Measurements from ENCODE around the gene ACBD6.
"Not testable (repeated sequence)": the region's sequence is repeated elsewhere in the genome, so short reads cannot be mapped to it uniquely, and the experiment has no call there.

The ACBD6 gene

DNA sequence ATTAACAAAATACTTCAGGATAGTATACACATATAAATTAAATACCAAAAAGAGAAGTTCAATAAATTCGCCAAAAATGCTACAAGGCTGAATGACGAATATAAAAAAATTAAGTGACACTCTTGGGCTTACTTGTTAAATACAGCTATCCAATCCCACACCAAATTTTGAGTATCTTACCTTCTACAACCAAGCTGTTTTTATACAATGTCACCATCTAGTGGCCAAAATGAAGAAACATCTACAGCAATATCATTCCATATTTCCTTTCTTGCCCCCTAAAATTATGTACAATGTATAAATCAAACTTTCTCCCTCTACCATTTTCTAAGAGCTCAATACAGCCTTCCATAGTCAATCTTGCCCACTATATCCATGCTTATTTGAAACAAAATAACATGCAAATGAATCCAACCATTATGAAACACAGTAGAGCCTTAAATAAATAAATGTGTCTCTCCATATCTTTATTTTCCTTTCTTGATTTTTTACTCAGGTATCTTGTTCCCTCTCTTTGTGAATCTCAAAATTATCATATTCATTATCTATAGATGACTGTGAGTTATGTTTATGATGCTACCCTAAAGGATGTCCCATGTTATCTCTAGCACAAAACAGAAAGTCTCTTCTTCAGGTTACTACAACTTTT lies 86.3 kb downstream of the ACBD6 start:
- peak; percentile 26 for DNase-seq (ENCODE audit: low spot score)

DNA sequence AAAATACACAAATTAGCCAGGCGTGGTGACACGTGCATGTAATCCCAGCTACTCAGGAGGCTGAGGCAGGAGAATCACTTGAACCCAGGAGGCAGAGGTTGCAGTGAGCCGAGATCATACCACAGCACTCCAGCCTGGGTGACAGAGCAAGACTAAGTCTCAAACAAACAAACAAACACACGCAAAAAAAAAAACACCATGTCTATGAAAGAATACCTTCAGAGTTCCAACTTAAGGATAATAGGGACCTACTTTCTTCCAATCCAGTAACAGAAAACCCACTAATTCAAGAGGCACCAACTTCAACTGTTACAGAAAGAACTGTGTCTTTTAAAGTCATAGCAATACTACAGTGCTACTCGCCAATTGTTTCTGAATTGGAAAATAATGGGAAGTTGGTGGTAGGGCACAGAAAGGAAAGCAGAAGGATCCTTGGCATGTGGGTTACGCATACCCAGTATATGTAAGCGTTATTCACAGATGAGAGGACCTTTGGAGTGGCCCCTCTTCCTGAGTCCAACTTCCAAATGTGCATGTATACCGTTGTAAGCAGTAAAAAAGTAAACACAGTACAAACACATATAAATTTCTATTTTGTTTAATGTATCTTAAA lies 87.0 kb downstream of the ACBD6 start:
- no peak for DNase-seq (ENCODE audit: low spot score)

DNA sequence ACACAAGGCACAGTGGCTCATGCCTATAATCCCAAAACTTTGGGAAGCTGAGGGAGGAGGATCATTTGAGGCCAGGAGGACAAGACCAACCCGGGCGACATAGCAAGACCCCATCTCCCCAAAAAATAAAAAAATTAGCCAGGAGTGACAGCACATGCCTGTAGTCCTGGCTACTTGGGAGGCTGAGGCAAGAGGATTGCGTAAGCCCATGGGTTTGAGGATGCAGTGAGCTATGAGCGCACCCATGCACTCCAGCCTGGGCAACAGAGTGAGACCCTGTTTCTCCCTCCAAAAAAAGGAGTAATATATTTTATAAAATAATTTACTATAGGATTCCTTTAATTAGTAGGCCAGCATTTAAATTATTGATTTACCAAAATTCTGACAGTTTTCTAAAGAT lies 89.8 kb downstream of the ACBD6 start:
- no peak for DNase-seq (ENCODE audit: low spot score)

DNA sequence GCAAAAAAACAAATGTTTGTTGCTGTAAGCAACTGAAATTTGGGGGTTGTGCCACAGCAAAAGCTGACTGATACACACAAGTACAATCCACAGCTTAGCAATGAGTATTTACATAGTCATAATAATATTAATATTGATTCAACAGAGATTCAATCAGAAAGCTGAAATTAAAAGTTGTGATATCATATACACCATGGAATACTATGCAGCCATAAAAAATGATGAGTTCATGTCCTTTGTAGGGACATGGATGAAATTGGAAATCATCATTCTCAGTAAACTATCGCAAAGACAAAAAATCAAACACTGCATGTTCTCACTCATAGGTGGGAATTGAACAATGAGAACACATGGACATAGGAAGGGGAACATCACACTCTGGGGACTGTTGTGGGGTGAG lies 94.2 kb downstream of the ACBD6 start:
- DNase-seq (ENCODE audit: low spot score), result not testable (repeated sequence)

DNA sequence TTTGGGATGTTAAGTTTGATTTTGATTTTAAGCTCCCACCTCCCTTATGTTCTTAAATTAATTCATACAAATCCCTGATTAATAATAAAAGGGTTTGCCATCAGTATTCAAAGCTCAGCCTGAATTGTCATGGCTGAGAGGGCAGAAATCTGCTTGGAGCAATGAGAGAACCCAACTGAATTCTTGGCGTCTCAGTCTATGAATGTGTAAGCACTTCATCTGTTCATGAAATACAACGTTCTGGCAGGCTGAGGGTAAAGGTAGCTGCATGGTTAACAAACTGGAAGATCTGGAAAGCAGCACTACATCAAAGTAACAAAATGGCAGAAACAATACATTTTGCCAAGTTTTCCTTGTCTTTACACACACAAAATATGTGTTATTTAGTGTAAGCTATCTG lies 95.3 kb downstream of the ACBD6 start:
- DNase-seq (ENCODE audit: low spot score), result no peak

DNA sequence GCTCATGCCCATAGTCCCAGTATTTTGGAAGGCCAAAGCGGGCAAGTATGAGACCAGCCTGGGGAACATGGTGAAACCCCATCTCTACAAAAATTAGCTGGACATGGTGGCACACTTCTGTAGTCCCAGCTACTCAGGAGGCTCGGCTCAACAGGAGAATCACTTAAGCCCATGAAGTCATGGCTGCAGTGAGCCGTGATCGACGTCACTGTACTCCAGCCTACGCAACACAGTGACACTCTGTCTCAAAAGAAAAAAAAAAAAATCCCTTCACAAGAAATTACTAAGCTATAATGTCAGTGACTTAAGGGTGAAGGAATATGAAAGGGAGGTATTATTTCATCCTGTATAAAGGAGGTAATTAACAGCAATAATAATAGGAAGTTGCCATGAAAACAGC lies 99.8 kb downstream of the ACBD6 start:
- no peak for DNase-seq (ENCODE audit: low spot score)

DNA sequence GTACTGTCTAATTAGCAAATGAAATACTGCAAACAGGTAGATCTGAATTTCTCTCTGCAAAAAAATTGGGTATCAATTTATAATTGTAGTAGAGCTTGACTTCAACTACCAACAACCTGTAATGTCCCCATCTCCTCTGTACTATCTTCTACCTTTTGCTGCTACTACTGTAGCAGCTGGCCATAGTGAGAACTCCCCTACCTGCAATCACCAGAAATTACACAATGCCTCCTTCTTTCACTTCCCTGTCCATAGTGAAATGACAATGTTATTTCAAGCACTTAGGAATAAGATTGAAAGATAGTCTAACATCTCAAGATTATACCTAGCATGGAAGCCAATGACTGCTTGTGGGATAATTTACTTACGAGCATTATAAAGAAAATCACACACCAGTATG lies 100.4 kb downstream of the ACBD6 start:
- DNase-seq (ENCODE audit: low spot score), result no peak

DNA sequence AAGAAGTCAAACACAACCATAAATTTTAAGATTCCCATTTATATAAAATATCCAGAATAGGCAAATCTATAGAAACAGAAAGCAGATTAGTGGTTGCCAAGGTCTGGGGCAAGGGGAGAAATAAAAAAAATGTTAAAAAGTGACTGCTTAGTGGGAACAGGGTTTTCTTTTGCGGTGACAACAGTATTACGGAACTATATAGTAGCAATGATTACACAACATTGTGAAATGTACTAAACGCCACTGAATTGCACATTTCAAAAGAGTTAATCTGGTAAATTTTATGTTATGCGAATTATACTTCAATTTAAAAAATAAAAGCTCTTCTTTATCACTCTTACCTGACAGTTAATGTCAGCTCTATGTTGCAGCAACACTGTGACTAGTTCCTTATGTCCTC lies 105.2 kb downstream of the ACBD6 start:
- DNase-seq (ENCODE audit: low spot score), result no peak

DNA sequence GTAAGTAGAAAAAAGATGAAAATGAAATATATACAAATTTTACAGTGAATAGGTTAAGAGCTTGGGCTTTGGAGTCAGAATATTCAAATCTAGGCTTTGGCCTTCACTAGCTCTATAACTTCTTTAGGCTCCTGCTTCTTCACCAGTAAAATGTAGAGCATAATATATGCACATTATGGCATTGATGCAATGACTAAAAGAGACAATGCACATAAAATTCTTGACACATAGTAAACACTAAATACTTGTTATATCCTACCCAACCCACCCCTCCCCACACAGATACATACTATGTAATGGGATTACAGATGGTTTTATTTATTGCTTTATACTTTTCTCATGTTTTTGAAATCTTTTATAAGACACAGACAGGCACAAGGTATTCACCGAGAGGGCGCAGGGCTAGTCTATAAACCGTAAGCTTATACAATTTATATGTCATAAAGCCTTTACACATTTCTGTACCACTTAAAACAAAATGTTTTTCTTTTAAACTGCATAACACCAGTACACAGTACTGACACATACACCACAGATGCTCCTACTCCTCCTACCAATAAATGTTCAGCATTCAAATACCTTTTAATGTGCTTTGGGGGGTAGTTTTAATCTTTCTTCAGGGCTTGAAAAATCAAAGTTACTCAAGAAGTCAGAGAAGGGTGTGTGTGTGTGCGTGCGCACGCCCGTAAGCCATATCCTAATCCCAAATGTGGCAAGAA lies 109.8 kb downstream of the ACBD6 start:
- no peak for DNase-seq (ENCODE audit: low spot score)

DNA sequence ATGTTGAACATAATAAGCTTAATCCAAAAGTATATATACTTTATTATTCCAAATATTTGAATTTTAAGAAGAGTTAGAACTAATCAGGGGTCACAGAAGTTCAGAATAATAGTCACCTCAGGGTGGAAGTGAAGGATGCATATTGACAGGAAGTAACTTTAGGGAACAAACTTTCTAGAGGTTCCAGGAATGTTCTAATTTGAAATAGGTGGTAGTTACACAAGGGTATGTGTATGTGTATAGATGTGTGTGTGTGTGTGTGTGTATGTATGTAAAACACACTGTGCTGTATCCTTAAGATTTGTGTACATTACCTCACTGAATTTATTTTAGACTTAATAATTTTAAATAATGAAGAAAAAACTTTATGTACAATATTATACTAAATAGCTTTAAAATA lies 110.4 kb downstream of the ACBD6 start:
- DNase-seq (ENCODE audit: low spot score), result no peak

DNA sequence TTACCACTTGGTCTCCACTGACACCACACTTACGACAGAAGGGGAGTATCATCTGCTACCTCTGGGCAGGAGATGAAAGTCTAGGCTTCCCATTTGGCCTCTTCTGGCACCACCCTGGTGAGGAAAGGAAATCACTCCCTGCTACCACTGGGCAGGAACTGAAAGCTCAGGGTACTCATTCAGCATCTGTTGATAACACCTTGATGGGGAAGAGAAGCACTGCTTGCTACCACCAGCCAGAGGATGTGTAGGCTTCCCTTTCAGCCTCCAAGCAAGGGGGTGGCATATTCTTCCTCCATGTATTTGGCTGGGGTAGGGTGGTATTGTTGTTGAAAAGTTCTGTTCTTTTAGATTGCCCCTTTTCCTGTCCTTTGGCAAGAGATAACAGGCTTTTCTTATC lies 115.0 kb downstream of the ACBD6 start:
- no peak for DNase-seq (ENCODE audit: low spot score)

DNA sequence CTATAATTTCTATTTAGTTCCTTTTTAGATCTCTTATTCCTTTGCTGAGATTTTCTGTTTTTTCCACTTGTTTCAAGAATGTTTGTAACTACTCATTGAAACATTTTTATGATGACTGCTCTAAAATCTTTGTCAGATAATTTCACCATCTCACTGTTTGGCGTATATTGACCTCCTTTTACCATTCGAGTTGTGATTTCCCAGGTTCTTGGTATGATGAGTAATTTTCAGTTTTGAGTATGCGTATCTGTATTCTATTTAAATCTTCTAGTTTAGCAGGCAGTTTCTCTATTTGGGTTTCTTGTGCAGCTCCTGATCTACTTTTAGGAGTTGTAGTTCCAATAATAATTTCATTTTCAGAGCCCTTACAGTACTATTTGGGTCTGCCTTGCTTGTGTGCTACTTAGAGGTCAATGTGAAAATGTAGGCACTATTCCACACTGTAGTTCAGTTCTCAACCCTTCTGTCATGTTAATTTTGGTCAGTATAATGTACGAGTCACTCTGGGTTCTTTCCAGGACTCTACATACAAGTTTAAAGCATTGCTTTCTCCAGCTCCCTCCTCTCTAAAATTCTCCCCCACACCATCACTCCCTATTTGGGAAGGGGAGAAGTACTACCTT lies 115.5 kb downstream of the ACBD6 start:
- no peak for DNase-seq (ENCODE audit: low spot score)

DNA sequence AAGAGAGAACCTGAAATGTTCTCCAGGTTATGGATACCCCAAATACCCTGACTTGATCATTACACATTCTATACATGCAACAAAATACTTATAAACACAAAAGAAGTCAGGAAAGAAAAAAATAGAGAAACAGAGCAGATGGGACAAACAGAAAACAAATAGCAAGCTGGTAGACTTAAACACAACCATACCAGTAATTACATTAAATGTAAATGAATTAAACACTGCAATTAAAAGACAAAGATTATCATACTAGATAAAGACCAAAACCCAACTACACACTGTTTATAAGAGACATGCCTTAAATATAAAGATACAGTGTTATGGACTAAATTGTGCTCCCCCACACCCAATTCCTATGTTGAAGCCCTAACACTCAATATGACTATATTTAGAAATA lies 117.2 kb downstream of the ACBD6 start:
- no peak for DNase-seq (ENCODE audit: low spot score)

DNA sequence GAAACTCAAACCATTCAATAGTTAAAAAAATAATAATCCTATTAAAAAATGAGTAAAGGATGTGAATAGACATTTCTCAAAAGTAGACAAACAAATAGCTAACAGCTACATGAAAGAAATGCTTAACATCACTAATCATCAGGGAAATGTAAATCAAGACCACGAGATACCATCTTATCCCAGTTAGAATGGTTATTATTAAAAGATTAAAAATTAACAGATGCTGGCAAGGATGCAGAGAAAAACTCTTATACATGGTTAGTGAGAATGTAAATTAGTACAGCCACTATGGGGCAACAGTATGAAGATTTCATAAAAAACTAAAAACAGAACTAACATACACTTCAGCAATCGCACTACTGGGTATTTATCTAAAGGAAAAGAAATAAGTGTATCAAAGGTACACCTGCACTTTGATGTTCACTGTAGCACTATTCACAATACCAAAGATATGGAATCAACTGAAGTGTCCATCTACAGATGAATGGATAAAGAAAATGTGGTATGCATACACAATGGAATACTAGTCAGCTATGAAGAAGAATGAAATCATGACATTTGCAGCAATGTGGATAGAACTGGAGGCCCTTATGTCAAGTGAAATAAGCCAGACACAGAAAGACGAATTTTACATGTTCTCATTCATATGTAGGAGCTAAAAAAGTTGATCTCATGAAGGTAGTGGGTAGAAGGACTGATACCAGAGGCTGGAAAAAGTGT lies 117.9 kb downstream of the ACBD6 start:
- no peak for DNase-seq (ENCODE audit: low spot score)

DNA sequence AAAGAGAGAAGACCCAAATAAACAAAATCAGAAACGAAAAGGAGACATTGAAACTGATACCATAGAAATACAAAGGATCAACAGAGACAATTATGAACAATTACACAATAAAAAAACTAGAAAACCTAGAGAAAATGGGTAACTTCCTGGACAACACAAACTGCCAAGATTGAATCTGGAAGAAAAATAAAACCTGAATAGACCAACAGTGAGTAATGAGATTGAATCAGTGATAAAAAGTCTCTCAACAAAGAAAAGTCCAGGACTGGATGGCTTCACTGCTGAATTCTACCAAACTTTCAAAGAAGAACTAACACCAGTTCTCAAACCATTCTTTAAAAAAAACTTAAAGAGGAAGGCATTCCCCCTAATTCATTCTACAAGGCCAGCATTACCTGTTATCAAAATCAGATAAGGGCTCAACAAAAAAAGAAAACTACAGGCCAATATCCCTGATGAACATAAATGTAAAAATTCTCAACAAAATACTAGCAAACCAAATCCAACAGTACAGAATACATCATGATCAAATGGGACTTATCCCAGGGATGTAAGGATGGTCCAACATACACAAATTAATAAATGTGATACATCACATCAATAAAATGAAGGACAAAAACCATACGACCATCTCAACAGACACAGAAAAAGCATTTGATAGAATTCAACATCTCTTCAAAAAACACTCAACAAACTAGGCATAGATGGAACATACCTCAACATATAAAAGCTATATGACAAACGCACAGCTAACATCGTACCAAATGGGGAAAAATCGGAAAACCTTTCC lies 119.9 kb downstream of the ACBD6 start:
- no peak for DNase-seq (ENCODE audit: low spot score)

DNA sequence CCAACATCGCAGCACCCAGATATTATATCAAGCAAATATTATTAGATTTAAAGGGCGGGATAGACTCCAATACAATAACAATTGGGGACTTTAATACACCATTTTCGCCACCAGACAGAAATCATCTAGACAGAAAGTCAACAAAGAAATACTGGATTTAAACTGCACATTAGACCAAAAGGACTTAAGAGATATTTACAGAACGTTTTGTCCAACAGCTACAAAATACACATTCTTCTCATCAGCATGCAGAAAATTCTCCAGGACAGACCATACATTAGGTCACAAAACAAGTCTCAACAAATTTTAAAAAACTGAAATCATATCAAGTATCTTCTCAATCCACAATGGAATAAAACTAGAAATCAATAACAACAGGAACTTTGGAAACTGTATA lies 121.2 kb downstream of the ACBD6 start:
- no peak for DNase-seq (ENCODE audit: low spot score)

DNA sequence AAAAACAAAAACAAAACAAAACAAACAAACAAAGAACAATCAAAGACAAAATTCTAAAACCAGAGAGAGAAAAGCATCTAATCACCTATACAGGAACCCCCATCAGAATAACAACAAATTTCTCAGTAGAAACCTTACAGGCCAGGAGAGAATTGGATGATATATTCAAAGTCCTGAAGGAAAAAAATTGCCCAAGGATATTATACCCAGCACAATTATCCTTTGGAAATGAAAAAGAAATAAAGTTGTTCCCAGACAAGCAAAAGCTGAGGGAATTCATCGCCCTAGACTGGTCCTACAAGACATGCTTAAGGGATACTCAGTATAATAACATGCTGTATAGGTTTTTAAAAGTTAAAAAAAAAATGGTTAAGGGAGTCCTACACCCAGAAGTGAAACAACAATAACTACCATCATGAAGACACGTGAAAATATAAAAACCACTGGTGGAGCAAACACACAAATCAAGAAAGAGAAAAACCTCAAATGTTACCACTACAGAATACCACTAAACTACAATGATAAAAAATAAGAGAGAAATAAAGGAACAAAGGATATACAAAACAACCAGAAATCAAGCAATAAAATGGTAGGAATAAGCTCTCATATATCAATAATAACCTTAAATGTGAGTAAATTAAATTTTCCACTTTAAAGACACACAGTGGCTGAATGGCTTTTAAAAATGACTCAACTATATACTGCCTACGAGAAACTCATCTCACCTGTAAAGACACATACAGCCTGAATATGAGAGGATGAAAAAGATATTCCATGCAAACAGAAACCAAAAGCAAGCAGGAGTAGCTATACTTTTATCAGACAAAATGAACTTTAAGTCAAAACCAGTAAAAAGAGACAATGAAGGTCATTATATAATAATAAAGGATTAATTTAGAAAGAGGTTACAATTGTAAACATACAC lies 121.9 kb downstream of the ACBD6 start:
- no peak for DNase-seq (ENCODE audit: low spot score)

DNA sequence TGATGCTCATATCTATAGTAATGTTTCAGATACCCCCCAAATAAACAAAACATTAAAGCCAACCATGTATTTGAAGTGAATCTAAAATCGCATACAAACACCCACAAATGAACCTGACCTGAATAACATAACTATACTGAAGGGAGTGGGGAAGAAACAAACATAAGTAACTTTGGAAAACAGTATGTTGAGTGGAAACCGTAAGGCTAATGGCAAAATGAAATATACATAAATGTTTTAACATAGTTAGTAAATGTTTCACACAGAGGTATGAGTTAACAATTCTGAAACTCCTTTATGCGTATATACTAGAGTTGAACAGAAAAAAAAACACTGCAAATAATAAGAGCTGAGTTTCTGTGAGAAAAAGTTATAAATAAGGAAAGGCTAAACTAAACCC lies 125.6 kb downstream of the ACBD6 start:
- DNase-seq (ENCODE audit: low spot score), result no peak

DNA sequence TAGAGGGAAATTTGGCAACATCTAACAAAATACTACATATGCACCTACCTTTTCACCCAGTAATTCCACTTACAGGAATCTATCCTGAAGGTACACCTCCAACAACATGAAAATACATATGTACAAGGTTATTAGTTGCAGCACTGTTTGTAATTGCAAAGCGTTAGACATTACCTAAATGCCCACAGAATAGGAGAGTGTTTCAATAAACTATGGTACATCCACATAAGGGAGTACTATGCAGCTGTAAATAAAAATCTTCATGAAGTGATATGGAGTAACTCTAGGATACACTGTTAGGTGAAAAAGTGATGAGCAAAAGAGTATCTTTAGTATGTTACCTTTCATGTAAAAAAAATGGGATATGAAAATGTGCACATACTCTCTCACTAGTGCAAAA lies 126.1 kb downstream of the ACBD6 start:
- DNase-seq (ENCODE audit: low spot score), result no peak

DNA sequence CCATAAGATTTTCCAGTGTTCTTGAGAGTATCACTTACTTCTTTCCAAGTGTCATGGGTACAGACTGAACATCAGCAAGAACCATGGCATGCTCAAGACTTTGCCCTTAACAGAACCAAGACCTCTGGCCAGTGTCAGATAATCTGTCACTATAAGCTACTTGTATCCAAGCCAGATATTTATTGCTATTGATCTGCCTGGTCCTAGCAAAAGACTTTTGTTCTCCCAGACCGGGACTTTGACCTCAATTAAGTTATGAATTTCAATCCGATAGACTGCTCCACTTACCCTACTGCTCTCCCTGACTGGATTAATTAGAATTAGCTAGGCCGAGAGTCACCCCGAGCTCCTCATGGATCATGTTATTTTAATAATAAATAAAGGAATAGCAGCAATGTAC lies 129.6 kb downstream of the ACBD6 start:
- no peak for DNase-seq (ENCODE audit: low spot score)

DNA sequence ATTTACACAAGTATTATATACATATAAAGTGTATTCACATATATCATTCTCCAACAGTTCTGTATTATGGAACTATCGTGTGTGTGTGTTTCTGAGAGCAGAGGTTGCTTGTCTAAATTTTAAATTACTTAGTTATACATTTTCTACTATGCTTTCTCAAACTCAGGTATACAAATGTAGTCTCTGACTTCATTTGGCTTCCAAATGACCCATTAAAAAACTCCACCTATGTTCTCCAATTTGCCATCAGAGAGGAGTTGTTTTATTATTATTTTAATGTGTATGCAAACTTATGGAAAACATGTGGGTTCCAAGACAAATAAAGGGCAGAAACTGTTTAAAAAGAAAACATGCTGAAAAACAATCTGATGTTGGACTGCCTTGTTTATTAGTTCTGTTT lies 131.8 kb downstream of the ACBD6 start:
- DNase-seq (ENCODE audit: low spot score), result no peak
